WTC11 (cell line): ENCODE measurements around the gene CACNA1F. TPM values are rescaled to one million over a fixed set of nuclear protein-coding genes. Genes with fewer than 3 reads are reported as not detected.
A peak's percentile ranks its signal among the peaks of the same experiment; 100 is the strongest.

Experiments
- ATAC-seq: fragments of 200-7000 bp; cut with Tn5 transposase; 2 replicates; pipeline ENCODE4 v1.10.0; 2021; ENCODE audit warnings: mild to moderate bottlenecking, moderate library complexity
- CTCF ChIA-PET: fragments of 300-600 bp; sonication (Branson Sonifier 250); formaldehyde crosslinking; loops from one replicate; lab custom pipeline; 2021; ENCODE audit warnings: antibody characterized with exemption; lab: Charles Lee
- POLR2A ChIA-PET: fragments of 350-600 bp; sonication (Branson Sonifier 250); formaldehyde crosslinking; loops from one replicate; lab custom pipeline; 2021; ENCODE audit warnings: antibody characterized with exemption; lab: Charles Lee
- DNase-seq: peaks from one replicate; pipeline ENCODE4 v3.0.0; 2021; ENCODE audit warnings: low spot score
- H3K27ac Mint-ChIP-seq: 2 replicates; pipeline ENCODE4 v1.8.0; 2021; ENCODE audit warnings: mixed read lengths
- H3K27me3 Mint-ChIP-seq: 2 replicates; pipeline ENCODE4 v1.8.0; 2021; ENCODE audit warnings: low read depth, mild to moderate bottlenecking, moderate library complexity, mixed read lengths
- H3K36me3 Mint-ChIP-seq: 2 replicates; pipeline ENCODE4 v1.8.0; 2021; ENCODE audit warnings: mixed read lengths
- H3K4me1 Mint-ChIP-seq: 2 replicates; pipeline ENCODE4 v1.8.0; 2022; ENCODE audit warnings: mixed read lengths
- H3K4me3 Mint-ChIP-seq: 2 replicates; pipeline ENCODE4 v1.8.0; 2021; ENCODE audit warnings: mild to moderate bottlenecking, moderate library complexity, mixed read lengths
- H3K9me3 Mint-ChIP-seq: 2 replicates; pipeline ENCODE4 v1.8.0; 2021; ENCODE audit warnings: mixed read lengths
- FOXJ3 ChIP-seq: sonication (generic); formaldehyde crosslinking; IDR thresholded peaks from 2 replicates; pipeline ENCODE4 v1.9.0; 2021; ENCODE audit warnings: missing genetic modification reagents, mild to moderate bottlenecking, borderline replicate concordance
- FOXP1 ChIP-seq: sonication (generic); formaldehyde crosslinking; IDR thresholded peaks from 2 replicates; pipeline ENCODE4 v1.8.0; 2022; ENCODE audit warnings: missing genetic modification reagents, mild to moderate bottlenecking, moderate library complexity, borderline replicate concordance
- GABPB1 ChIP-seq: sonication (generic); formaldehyde crosslinking; IDR thresholded peaks from 2 replicates; pipeline ENCODE4 v1.8.1; 2023; ENCODE audit warnings: mild to moderate bottlenecking, missing genetic modification reagents
- HMGA2 ChIP-seq: fragments of 250-450 bp; sonication (Bioruptor Pico); IDR thresholded peaks from 2 replicates; pipeline ENCODE4 v1.4.0; 2021; ENCODE audit warnings: mild to moderate bottlenecking, moderate library complexity
- NR3C1 ChIP-seq: sonication (generic); formaldehyde crosslinking; conservative IDR thresholded peaks from 2 replicates; pipeline ENCODE4 v1.8.1; 2023; ENCODE audit warnings: low read depth, mild to moderate bottlenecking, missing genetic modification reagents
- USF2 ChIP-seq: sonication (generic); formaldehyde crosslinking; IDR thresholded peaks from 2 replicates; pipeline ENCODE4 v1.8.1; 2023; ENCODE audit warnings: mild to moderate bottlenecking, missing genetic modification reagents, moderate library complexity
- ZBTB21 ChIP-seq: sonication (generic); formaldehyde crosslinking; IDR thresholded peaks from 2 replicates; pipeline ENCODE4 v1.8.1; 2023; ENCODE audit warnings: mild to moderate bottlenecking, missing genetic modification reagents, borderline replicate concordance
- ZMAT4 ChIP-seq: fragments of 250-450 bp; sonication (Bioruptor Pico); IDR thresholded peaks from 2 replicates; pipeline ENCODE4 v1.9.0; 2021; ENCODE audit warnings: mild to moderate bottlenecking
- ZNF512 ChIP-seq: sonication (generic); formaldehyde crosslinking; IDR thresholded peaks from 2 replicates; pipeline ENCODE4 v1.8.1; 2022; ENCODE audit warnings: missing genetic modification reagents, borderline replicate concordance
- total RNA-seq: library from RNA; stranded (reverse); gene quantifications from 3 replicates; pipeline ENCODE4 v1.2.3, GENCODE V29; 2021
- TF ChIP-seq, protein P1 (sequence below): fragments of 250-450 bp; sonication (Bioruptor Pico); IDR thresholded peaks from 2 replicates; pipeline ENCODE4 v2.1.2; 2022; ENCODE audit warnings: mild to moderate bottlenecking, moderate library complexity
- TF ChIP-seq, protein P2 (sequence below): sonication (generic); formaldehyde crosslinking; IDR thresholded peaks from 2 replicates; pipeline ENCODE4 v1.8.1; 2023; ENCODE audit warnings: mild to moderate bottlenecking, missing genetic modification reagents
- TF ChIP-seq, protein P3 (sequence below): sonication (generic); formaldehyde crosslinking; IDR thresholded peaks from 2 replicates; pipeline ENCODE4 v1.8.0; 2023; ENCODE audit warnings: missing genetic modification reagents, mild to moderate bottlenecking, borderline replicate concordance

CACNA1F gene
- total RNA-seq, 1 experiment from 2014 or later: 1.6 TPM

DNA sequence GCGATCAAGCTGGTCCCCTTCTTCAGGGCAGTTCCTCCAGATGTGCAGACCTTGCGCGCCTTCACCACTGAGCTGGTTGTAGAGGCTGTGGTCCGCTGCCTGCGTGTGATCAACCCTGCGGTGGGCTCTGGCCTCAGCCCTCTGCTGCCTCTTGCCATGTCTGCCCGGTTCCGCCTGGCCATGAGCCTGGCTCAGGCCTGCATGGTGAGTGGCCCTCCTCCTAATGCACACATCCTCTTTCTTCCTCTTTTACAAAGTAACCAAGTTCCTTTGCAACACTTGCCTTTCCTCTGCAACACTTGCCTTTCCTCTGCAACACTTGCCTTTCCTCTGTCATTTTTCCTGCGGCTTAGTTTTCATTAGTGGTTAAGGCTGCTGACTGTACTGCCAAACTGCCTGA lies 3.9 kb upstream of the CACNA1F start:
- ATAC-seq (no peak), DNase-seq (no peak)
- peak overlapping the region; percentile 20 for H3K4me3 Mint-ChIP-seq
- H3K9me3 Mint-ChIP-seq: no peaks in the 10 kb centered on the region
- TF ChIP-seq, protein P1, sequence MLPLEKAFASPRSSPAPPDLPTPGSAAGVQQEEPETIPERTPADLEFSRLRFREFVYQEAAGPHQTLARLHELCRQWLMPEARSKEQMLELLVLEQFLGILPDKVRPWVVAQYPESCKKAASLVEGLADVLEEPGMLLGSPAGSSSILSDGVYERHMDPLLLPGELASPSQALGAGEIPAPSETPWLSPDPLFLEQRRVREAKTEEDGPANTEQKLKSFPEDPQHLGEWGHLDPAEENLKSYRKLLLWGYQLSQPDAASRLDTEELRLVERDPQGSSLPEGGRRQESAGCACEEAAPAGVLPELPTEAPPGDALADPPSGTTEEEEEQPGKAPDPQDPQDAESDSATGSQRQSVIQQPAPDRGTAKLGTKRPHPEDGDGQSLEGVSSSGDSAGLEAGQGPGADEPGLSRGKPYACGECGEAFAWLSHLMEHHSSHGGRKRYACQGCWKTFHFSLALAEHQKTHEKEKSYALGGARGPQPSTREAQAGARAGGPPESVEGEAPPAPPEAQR (CRISPR knock-in tag): no peak
- TF ChIP-seq FOXJ3 (CRISPR knock-in tag) (no peak), HMGA2 (no peak), ZBTB21 (CRISPR knock-in tag) (no peak), USF2 (no peak), ZNF512 (CRISPR knock-in tag) (no peak)
- TF ChIP-seq, protein P2, sequence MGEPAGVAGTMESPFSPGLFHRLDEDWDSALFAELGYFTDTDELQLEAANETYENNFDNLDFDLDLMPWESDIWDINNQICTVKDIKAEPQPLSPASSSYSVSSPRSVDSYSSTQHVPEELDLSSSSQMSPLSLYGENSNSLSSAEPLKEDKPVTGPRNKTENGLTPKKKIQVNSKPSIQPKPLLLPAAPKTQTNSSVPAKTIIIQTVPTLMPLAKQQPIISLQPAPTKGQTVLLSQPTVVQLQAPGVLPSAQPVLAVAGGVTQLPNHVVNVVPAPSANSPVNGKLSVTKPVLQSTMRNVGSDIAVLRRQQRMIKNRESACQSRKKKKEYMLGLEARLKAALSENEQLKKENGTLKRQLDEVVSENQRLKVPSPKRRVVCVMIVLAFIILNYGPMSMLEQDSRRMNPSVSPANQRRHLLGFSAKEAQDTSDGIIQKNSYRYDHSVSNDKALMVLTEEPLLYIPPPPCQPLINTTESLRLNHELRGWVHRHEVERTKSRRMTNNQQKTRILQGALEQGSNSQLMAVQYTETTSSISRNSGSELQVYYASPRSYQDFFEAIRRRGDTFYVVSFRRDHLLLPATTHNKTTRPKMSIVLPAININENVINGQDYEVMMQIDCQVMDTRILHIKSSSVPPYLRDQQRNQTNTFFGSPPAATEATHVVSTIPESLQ (CRISPR knock-in tag): no peak
- TF ChIP-seq, protein P3, sequence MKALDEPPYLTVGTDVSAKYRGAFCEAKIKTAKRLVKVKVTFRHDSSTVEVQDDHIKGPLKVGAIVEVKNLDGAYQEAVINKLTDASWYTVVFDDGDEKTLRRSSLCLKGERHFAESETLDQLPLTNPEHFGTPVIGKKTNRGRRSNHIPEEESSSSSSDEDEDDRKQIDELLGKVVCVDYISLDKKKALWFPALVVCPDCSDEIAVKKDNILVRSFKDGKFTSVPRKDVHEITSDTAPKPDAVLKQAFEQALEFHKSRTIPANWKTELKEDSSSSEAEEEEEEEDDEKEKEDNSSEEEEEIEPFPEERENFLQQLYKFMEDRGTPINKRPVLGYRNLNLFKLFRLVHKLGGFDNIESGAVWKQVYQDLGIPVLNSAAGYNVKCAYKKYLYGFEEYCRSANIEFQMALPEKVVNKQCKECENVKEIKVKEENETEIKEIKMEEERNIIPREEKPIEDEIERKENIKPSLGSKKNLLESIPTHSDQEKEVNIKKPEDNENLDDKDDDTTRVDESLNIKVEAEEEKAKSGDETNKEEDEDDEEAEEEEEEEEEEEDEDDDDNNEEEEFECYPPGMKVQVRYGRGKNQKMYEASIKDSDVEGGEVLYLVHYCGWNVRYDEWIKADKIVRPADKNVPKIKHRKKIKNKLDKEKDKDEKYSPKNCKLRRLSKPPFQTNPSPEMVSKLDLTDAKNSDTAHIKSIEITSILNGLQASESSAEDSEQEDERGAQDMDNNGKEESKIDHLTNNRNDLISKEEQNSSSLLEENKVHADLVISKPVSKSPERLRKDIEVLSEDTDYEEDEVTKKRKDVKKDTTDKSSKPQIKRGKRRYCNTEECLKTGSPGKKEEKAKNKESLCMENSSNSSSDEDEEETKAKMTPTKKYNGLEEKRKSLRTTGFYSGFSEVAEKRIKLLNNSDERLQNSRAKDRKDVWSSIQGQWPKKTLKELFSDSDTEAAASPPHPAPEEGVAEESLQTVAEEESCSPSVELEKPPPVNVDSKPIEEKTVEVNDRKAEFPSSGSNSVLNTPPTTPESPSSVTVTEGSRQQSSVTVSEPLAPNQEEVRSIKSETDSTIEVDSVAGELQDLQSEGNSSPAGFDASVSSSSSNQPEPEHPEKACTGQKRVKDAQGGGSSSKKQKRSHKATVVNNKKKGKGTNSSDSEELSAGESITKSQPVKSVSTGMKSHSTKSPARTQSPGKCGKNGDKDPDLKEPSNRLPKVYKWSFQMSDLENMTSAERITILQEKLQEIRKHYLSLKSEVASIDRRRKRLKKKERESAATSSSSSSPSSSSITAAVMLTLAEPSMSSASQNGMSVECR: no peak
- H3K4me1 Mint-ChIP-seq: no peaks in the 10 kb centered on the region
- H3K27ac Mint-ChIP-seq: 0 out of 2 replicates have a peak overlapping the region, but pooled peaks have one; percentile 60
- H3K27me3 Mint-ChIP-seq: no peaks in the 10 kb centered on the region; the same call in 1 of the 2 replicates
- POLR2A ChIA-PET: no interaction called here
- CTCF ChIA-PET: no interaction called here
- no peaks in the 10 kb centered on the region for H3K36me3 Mint-ChIP-seq

DNA sequence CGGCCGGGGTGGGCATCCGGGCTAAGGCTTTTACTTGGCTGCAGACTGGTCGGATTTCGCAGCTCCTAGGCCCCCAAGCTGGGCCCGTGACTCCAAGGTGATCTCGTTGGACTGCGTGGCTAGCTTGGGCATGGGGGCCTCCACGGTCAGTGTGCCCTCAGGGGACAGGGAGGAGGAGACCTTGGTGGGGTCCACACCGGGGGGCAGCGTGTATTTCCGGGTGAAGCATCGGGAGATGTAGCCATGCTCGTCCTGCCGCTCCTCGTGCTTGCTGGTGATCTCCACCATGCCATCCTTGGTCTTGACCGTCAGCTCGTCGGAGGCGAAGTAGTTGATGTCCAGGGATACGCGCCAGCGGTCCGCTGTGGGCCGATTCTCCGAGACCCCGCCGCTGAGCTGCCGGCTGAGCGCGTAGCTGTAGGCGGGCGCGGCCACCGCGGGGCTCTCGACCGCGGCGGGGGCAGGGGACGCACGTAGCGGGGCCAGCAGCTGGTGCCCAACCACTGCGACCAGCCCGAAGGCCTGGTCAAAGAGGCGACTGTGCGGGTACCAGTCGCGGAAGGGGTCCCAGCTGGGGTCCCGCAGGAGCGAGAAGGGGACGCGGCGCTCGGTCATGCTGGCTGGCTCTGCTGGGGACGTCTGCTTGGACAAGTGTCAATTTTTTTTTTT lies 881 bp upstream of the CACNA1F start:
- CTCF ChIA-PET: interaction anchor here (0.9 kb wide), 1 partner anchor 78 kb away, joined by 3 read pairs; no protein-coding TSS in a partner anchor
- no peak for DNase-seq

More for the DNA sequence above, 881 bp upstream of the CACNA1F start:
- H3K36me3 Mint-ChIP-seq: no peaks in the 10 kb centered on the region
- H3K4me3 Mint-ChIP-seq: no peak overlapping the region
- ATAC-seq: no peak
- TF ChIP-seq ZMAT4 (CRISPR knock-in tag) (no peak), FOXJ3 (CRISPR knock-in tag) (no peak), GABPB1 (CRISPR knock-in tag) (no peak), HMGA2 (no peak), FOXP1 (no peak), NR3C1 (CRISPR knock-in tag) (no peak)
- no peaks in the 10 kb centered on the region; the same call in 1 of the 2 replicates for H3K27me3 Mint-ChIP-seq
- peaks cover 10% of the 10 kb centered on the region for H3K4me1 Mint-ChIP-seq
- POLR2A ChIA-PET: no interaction called here
- no peaks in the 10 kb centered on the region for H3K9me3 Mint-ChIP-seq
- no peak overlapping the region for H3K27ac Mint-ChIP-seq
